BLaER1 (cell line): Measurements from ENCODE around the gene TRAF2.
A peak's percentile ranks its signal among the peaks of the same experiment; 100 is the strongest.
"Not testable (repeated sequence)": the region's sequence is repeated elsewhere in the genome, so short reads cannot be mapped to it uniquely, and the experiment has no call there.

Experiments used
- H3K27ac ChIP-seq: shearing (Covaris generic); formaldehyde crosslinking; 2 replicates; pipeline ENCODE4 v1.8.1; 2022
- H3K27me3 ChIP-seq: shearing (Covaris generic); formaldehyde crosslinking; 2 replicates; pipeline ENCODE4 v1.8.1; 2022
- H3K36me3 ChIP-seq: shearing (Covaris generic); formaldehyde crosslinking; 2 replicates; pipeline ENCODE4 v1.8.1; 2022
- H3K4me1 ChIP-seq: shearing (Covaris generic); formaldehyde crosslinking; 2 replicates; pipeline ENCODE4 v1.8.1; 2022
- H3K4me2 ChIP-seq: shearing (Covaris generic); formaldehyde crosslinking; 2 replicates; pipeline ENCODE4 v1.8.1; 2022
- H3K4me3 ChIP-seq: shearing (Covaris generic); formaldehyde crosslinking; 2 replicates; pipeline ENCODE4 v1.8.1; 2022
- H3K9ac ChIP-seq: shearing (Covaris generic); formaldehyde crosslinking; 2 replicates; pipeline ENCODE4 v1.8.1; 2022
- H3K9me3 ChIP-seq: shearing (Covaris generic); formaldehyde crosslinking; 2 replicates; pipeline ENCODE4 v1.8.1; 2022
- H4K20me1 ChIP-seq: shearing (Covaris generic); formaldehyde crosslinking; 2 replicates; pipeline ENCODE4 v1.8.1; 2022
- Cebpa-rat ChIP-seq: shearing (Covaris generic); IDR thresholded peaks from 2 replicates; pipeline ENCODE4 v1.8.1; 2022

Gene TRAF2

DNA sequence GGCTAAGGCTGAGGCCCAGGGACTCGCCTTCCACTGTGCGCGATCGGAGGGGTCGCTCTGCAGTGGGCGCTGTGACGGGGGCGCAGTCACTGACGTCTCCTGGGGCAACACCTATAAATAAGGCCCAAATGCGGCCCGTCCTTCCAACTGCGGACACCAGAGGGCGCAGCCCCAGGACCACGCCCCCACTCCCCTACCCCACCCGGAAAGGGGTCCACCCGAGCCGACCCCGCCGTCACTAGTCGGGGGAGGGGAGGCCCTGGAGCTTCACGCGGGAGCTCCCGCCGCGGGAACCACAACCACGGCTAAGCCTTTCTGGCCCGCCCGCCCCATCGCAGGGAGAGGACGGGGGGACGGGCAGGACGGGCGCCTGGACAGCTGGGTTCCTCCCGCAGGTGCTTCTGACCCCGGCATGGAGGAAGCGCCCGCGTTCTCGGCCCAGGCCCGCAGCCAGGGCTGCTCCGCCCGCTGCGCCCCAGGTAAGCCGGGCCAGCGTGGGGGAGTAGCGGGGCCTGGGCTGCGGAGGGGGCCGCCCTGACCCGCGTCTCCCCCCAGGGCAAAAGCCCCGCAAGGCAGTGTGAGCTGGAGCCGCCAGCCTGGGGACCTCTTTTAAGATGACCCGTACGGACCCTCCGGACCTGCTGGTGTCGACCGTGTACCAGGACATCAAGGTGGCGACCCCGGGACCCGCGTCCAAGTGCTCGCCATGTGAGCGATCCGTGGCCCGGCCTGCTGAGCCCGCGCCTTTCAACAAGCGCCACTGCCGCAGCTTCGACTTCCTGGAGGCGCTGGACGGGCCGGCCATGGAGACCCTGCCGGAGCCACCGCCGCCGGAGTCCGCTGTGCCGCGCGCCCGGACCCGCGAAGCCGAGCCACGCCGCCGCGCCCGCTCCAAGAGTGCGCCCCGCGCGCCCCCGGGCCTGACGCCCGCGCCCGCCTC lies 42.2 kb upstream of the TRAF2 start:
- not testable (repeated sequence) for H3K9ac ChIP-seq
- H3K4me2 ChIP-seq, result peak overlapping the region; percentile 86

DNA sequence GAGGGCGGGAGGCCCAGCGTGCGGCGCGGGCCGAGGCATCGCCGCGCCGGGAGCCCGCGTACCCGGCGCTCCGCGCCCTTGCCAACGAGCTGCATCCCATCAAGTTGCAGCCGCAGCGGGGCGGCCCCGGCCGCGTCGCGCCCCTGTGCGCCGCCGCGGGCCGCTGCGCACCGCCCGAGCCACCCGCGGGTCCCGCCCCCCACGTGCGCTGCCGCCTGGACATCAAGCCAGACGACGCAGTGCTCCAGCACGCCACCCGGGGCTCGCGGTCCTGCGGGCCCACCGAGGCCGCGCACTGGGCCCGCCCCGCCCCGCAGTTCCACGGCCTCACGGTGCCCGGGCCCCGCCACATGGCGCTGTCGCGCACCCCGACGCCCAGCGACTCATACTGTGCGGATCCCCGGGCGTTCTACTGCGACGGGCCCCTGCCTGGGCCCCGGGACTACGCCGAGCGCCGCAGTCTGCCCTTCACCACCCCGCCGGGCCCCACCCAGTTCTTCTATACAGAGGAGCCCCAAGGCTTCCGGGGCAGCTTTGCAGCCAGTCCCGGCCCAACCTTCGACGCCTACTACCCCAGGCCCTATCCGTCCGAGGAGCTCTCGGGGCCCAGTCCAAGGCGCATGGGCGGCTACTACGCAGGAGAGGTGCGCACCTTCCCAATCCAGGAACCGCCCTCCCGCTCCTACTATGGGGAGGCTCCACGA lies 41.4 kb upstream of the TRAF2 start:
- no peak overlapping the region for H3K9ac ChIP-seq
- H3K9me3 ChIP-seq, result peaks cover 18% of the 10 kb centered on the region; the same call in 1 of the 2 replicates
- H3K27ac ChIP-seq, result no peak overlapping the region
- no peak for TF ChIP-seq Cebpa-rat
- H3K4me1 ChIP-seq, result peaks cover 62% of the 10 kb centered on the region
- no peak overlapping the region for H3K4me3 ChIP-seq
- peaks cover 11% of the 10 kb centered on the region for H3K36me3 ChIP-seq
- peaks cover 47% of the 10 kb centered on the region for H4K20me1 ChIP-seq
- H3K27me3 ChIP-seq, result peaks cover 41% of the 10 kb centered on the region
- H3K4me2 ChIP-seq, result no peak overlapping the region

More for the DNA sequence above, 42.2 kb upstream of the TRAF2 start:
- H3K4me1 ChIP-seq, result peaks cover 60% of the 10 kb centered on the region
- H3K27ac ChIP-seq, result not testable (repeated sequence)
- peaks cover 51% of the 10 kb centered on the region for H4K20me1 ChIP-seq
- peaks cover 41% of the 10 kb centered on the region for H3K27me3 ChIP-seq
- H3K9me3 ChIP-seq, result peaks cover 18% of the 10 kb centered on the region; the same call in 1 of the 2 replicates
- peak overlapping the region; percentile 44; the same call in 1 of the 2 replicates for H3K4me3 ChIP-seq
- H3K36me3 ChIP-seq, result peaks cover 19% of the 10 kb centered on the region

DNA sequence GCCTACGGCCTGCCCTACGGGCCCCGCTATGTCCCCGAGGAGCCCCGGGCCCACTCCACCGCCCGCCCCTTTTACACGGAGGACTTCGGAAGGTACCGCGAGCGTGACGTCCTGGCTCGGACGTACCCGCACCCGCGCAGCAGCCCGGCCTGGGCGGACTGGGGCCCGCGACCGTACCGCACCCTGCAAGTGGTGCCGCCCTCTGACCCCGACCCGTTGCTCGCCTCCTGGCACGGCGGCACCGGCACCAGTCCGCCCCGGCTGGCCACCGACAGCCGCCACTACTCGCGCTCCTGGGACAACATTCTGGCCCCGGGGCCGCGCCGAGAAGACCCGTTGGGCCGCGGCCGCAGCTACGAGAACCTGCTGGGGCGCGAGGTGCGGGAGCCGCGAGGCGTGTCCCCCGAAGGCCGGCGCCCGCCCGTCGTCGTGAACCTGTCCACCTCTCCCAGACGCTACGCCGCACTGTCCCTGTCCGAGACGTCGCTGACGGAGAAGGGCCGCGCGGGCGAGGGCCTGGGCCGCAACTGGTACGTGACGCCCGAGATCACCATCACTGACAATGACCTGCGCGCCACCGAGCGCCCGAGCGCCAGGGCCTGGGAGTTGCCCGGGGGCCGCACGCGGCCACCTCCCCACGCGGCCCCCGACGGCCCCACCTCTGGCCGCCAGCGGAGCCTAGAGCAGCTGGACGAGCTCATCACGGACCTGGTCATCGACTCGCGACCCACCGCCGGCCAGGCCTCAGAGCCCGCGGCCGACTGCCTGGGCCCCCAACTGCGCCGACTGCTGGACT lies 40.7 kb upstream of the TRAF2 start:
- Histone ChIP-seq H3K4me3 (no peak overlapping the region), H4K20me1 (peaks cover 47% of the 10 kb centered on the region), H3K36me3 (peaks cover 10% of the 10 kb centered on the region; the same call in 1 of the 2 replicates), H3K27ac (no peak overlapping the region), H3K27me3 (peaks cover 41% of the 10 kb centered on the region), H3K4me1 (peaks cover 62% of the 10 kb centered on the region), H3K4me2 (no peak overlapping the region), H3K9me3 (peaks cover 18% of the 10 kb centered on the region; the same call in 1 of the 2 replicates), H3K9ac (no peak overlapping the region)
- TF ChIP-seq Cebpa-rat, result no peak

DNA sequence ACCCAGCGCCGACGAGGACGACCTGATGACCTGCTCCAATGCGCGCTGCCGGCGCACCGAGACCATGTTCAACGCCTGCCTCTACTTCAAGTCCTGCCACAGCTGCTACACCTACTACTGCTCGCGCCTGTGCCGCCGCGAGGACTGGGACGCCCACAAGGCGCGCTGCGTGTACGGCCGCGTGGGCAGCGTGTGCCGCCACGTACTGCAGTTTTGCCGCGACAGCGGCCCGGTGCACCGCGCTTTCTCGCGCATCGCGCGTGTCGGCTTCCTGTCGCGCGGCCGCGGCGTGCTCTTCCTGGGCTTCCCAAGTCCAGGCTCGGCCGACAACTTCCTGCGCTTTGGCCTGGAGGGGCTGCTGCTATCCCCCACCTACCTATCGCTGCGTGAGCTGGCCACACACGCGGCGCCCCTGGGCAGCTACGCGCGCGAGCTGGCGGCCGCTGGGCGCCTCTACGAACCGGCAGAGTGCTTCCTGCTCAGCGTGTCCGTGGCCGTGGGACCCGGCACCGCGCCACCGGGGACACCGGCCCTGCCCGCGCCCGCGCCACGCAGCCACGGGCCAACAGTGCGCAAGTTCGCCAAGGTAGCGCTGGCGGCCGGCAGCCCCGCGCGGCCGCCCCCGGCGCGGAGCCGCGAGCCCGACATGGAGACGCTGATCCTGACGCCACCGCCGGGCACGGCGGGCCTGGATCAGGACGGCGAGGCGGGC lies 39.8 kb upstream of the TRAF2 start:
- TF ChIP-seq Cebpa-rat, result no peak
- H3K9ac ChIP-seq, result no peak overlapping the region
- H3K4me1 ChIP-seq, result peaks cover 54% of the 10 kb centered on the region
- H3K36me3 ChIP-seq, result peaks cover 15% of the 10 kb centered on the region
- H3K4me2 ChIP-seq, result peak overlapping the region; percentile 100; the same call in 1 of the 2 replicates
- H4K20me1 ChIP-seq, result peaks cover 46% of the 10 kb centered on the region
- H3K4me3 ChIP-seq, result no peak overlapping the region
- peaks cover 41% of the 10 kb centered on the region for H3K27me3 ChIP-seq
- H3K9me3 ChIP-seq, result peaks cover 18% of the 10 kb centered on the region; the same call in 1 of the 2 replicates
- no peak overlapping the region for H3K27ac ChIP-seq

DNA sequence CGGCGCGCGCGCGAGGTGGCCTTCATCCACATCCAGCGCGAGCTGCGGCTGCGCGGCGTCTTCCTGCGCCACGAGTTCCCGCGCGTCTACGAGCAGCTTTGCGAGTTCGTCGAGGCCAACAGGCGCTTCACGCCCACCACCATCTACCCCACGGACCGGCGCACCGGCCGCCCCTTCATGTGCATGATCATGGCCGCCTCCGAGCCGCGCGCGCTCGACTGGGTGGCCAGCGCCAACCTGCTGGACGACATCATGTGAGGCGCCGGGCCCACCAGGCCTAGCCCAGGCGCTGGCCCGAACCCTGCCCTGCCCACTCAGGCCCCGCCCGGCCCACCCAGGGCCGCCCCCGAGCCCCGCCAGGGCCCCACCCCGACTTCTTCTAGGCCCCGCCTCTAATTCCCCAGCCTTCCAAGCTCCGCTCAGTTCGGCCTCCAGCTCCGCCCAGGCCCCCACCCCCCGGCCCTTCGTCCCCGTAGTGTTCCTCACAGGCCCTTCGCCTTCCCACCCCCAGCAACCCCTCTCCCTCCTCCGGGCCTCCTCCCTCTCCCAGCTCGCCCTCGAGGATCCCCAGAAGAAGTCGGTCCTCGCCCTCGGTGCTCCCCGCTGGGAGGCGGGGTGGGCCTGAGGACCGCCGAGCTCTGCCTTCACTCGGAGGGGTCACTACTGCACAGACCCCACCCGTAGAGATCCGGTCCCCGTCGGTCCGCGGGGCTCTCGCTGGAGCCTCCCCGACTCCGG lies 39.1 kb upstream of the TRAF2 start:
- peaks cover 22% of the 10 kb centered on the region for H3K36me3 ChIP-seq
- H3K9me3 ChIP-seq, result peaks cover 18% of the 10 kb centered on the region; the same call in 1 of the 2 replicates
- peaks cover 41% of the 10 kb centered on the region for H3K27me3 ChIP-seq
- H3K4me1 ChIP-seq, result peaks cover 47% of the 10 kb centered on the region
- H3K4me3 ChIP-seq, result peak overlapping the region; percentile 87
- H3K27ac ChIP-seq, result peak overlapping the region; percentile 81; the same call in 1 of the 2 replicates
- peak overlapping the region; percentile 100 for H3K4me2 ChIP-seq
- no peak for TF ChIP-seq Cebpa-rat
- H3K9ac ChIP-seq, result peak overlapping the region; percentile 84
- H4K20me1 ChIP-seq, result peaks cover 40% of the 10 kb centered on the region

GRCh38 chr9:136847826-136848392 lies 38.4 kb upstream of the TRAF2 start:
- Histone ChIP-seq H3K9ac (peak overlapping the region; percentile 84), H3K36me3 (peaks cover 22% of the 10 kb centered on the region), H3K27ac (peak overlapping the region; percentile 81), H3K4me2 (peak overlapping the region; percentile 100), H3K9me3 (peaks cover 18% of the 10 kb centered on the region; the same call in 1 of the 2 replicates), H3K4me1 (peaks cover 43% of the 10 kb centered on the region), H3K4me3 (peak overlapping the region; percentile 87), H4K20me1 (peaks cover 40% of the 10 kb centered on the region), H3K27me3 (peaks cover 41% of the 10 kb centered on the region)
- TF ChIP-seq Cebpa-rat, result no peak

DNA sequence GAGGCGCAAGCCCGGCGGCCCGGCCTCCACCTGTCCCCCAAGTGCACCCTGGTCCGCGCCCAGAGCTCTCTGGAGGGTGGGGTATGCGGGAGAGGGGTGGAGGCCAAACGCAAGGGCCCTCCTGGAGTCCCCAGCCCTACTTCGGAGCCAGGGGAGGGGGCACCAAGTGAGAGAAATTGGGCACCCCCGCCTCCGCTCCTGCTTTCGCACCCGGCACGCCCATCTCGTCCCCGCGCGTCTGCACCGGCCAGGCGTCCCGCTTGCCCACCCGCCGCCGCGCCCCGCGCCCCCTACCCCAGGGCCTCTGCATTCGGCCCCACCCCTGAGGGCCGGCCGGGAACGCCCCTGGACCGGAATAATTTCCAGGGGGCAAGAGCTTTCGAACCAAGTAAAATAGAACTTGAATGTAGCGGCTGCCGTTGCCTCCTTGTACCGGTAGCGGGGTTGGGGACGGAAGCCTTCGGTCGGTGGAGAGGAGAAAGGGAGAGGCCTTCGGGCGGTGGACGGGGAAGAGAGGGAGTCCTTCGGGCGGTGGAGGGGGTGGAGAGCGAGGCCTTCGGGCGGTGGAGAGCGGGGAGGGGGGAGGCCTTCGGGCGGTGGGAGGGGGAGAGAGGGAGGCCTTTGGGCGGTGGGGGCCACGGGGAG lies 37.8 kb upstream of the TRAF2 start:
- no peak for TF ChIP-seq Cebpa-rat
- H3K9ac ChIP-seq, result peak overlapping the region; percentile 84
- H3K4me2 ChIP-seq, result peak overlapping the region; percentile 100
- H3K27me3 ChIP-seq, result peaks cover 41% of the 10 kb centered on the region
- H3K27ac ChIP-seq, result peak overlapping the region; percentile 81
- H3K9me3 ChIP-seq, result peaks cover 18% of the 10 kb centered on the region; the same call in 1 of the 2 replicates
- peaks cover 34% of the 10 kb centered on the region for H4K20me1 ChIP-seq
- H3K4me1 ChIP-seq, result peaks cover 42% of the 10 kb centered on the region
- H3K36me3 ChIP-seq, result peaks cover 22% of the 10 kb centered on the region
- peak overlapping the region; percentile 87 for H3K4me3 ChIP-seq
